HG02973 (cell line): ENCODE results near the gene CELSR1.

Experiments
- ATAC-seq: cut with Tn5 transposase; IDR thresholded peaks from one replicate; pipeline ENCODE4 v1.9.1; 2021; ENCODE audit warnings: moderate library complexity; ENCODE audit not compliant: unreplicated experiment

CELSR1 gene

GRCh38 chr22:46424496-46424895 lies 112.9 kb downstream of the CELSR1 start:
- no peak for ATAC-seq

GRCh38 chr22:46422896-46423295 lies 114.5 kb downstream of the CELSR1 start:
- no peak for ATAC-seq

- ATAC-seq: no peak
These were observed 116.2 kb downstream of the CELSR1 start for GRCh38 chr22:46421267-46421666.

GRCh38 chr22:46419754-46420571 lies 117.5 kb downstream of the CELSR1 start:
- ATAC-seq: no peak

- no peak for ATAC-seq
These were observed 118.6 kb downstream of the CELSR1 start for GRCh38 chr22:46418827-46419226.

- no peak for ATAC-seq
These were observed 119.7 kb downstream of the CELSR1 start for GRCh38 chr22:46417769-46418168.

- ATAC-seq: no peak
These were observed 120.4 kb downstream of the CELSR1 start for GRCh38 chr22:46416891-46417580.

GRCh38 chr22:46416520-46416871 lies 120.9 kb downstream of the CELSR1 start:
- no peak for ATAC-seq

- no peak for ATAC-seq
These were observed 121.5 kb downstream of the CELSR1 start for GRCh38 chr22:46415776-46416519.

GRCh38 chr22:46414704-46415103 lies 122.7 kb downstream of the CELSR1 start:
- ATAC-seq: no peak

GRCh38 chr22:46413725-46414379 lies 123.6 kb downstream of the CELSR1 start:
- ATAC-seq: no peak

GRCh38 chr22:46411347-46411746 lies 126.1 kb downstream of the CELSR1 start:
- ATAC-seq: no peak

- ATAC-seq: no peak
These were observed 127.1 kb downstream of the CELSR1 start for GRCh38 chr22:46410291-46410808.

GRCh38 chr22:46409631-46410210 lies 127.7 kb downstream of the CELSR1 start:
- no peak for ATAC-seq

- ATAC-seq: no peak
These were observed 128.6 kb downstream of the CELSR1 start for GRCh38 chr22:46408568-46409506.

GRCh38 chr22:46407748-46408147 lies 129.7 kb downstream of the CELSR1 start:
- ATAC-seq: no peak

- no peak for ATAC-seq
These were observed 130.6 kb downstream of the CELSR1 start for GRCh38 chr22:46406791-46407190.

- ATAC-seq: no peak
These were observed 131.1 kb downstream of the CELSR1 start for GRCh38 chr22:46406349-46406748.

GRCh38 chr22:46405901-46406300 lies 131.5 kb downstream of the CELSR1 start:
- no peak for ATAC-seq
